ENCODE measurements around the gene VPS37B.

- TF ChIP-seq CTCF (IDR thresholded peaks at IDR 0.05; ENCODE audit: low read length) (no peak), EZH2 (IDR thresholded peaks at IDR 0.05; ENCODE audit: borderline replicate concordance, low read length) (no peak)
Measured at GRCh38 chr12:122899887-122900286, 4.0 kb upstream of the VPS37B start.
